RWPE1 (cell line): Measurements from ENCODE around the gene MRPS2.
"Not testable (repeated sequence)": the region's sequence is repeated elsewhere in the genome, so short reads cannot be mapped to it uniquely, and the experiment has no call there.

ENCODE experiments used
- CTCF ChIA-PET: fragments of 350-600 bp; sonication (Branson Sonifier 250); formaldehyde crosslinking; extraction: SDS; loops from one replicate; lab custom pipeline; 2021; lab: Yijun Ruan, JAX
- POLR2A ChIA-PET: fragments of 400-600 bp; formaldehyde crosslinking; extraction: SDS; loops from one replicate; lab custom pipeline; 2020; ENCODE audit warnings: antibody characterized with exemption; ENCODE audit not compliant: low non-redundant PET; lab: Yijun Ruan, JAX
- DNase-seq: peaks from one replicate; pipeline ENCODE4 v3.0.0; 2012; ENCODE audit warnings: low spot score
- H3K27ac ChIP-seq: fragments of 450-650 bp; 2 replicates; pipeline ENCODE4 v1.5.1; 2017
- TF ChIP-seq, protein P1 (sequence below): fragments of 450-650 bp; conservative IDR thresholded peaks from 2 replicates; pipeline ENCODE4 v1.5.1; 2017; ENCODE audit warnings: low read depth, mild to moderate bottlenecking

Gene MRPS2

DNA sequence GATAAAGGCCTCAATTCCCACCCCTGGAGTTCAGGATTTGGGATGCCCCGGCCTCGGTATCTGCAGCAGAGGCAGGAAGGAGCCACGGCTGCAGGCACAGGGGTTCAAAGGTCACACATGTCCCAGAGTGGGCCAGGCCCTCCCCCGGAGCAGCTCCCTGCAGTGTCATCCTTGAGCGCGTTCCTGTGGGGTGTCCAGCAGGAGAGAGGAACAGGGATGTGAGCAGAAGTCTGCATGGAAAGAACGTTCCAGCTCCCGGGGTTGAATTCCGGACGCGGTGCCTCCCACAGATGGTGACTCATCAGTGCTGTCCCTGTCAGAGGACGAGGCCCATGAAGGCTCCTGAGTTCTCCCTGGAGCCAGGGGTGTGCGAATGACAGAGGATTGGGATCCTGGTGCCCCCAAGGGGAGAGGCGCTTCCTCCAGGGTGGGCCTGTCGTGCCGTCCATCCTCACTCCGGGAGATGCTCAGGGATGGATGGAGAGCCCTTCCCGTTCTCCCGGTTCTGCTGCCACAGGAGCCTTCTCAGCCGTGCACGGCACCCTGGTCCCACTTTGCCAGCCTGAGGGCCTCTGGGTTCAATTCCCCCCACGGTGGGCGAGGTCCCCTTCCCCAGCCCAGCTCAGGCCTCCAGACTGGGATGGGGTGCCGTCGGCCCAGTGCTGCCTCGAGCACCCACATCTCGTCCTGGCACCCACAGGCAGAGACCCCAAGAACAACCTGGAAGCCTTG lies 23.8 kb downstream of the MRPS2 start:
- ChIA-PET CTCF (interaction anchor here (1.1 kb wide), 1 partner anchor 19 kb away, joined by 5 read pairs; no protein-coding TSS in a partner anchor), POLR2A (interaction anchor here (0.5 kb wide), 1 partner anchor 25 kb away, joined by 4 read pairs; no protein-coding TSS in a partner anchor)
- TF ChIP-seq, protein P1, sequence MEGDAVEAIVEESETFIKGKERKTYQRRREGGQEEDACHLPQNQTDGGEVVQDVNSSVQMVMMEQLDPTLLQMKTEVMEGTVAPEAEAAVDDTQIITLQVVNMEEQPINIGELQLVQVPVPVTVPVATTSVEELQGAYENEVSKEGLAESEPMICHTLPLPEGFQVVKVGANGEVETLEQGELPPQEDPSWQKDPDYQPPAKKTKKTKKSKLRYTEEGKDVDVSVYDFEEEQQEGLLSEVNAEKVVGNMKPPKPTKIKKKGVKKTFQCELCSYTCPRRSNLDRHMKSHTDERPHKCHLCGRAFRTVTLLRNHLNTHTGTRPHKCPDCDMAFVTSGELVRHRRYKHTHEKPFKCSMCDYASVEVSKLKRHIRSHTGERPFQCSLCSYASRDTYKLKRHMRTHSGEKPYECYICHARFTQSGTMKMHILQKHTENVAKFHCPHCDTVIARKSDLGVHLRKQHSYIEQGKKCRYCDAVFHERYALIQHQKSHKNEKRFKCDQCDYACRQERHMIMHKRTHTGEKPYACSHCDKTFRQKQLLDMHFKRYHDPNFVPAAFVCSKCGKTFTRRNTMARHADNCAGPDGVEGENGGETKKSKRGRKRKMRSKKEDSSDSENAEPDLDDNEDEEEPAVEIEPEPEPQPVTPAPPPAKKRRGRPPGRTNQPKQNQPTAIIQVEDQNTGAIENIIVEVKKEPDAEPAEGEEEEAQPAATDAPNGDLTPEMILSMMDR, result no peak
- no peak overlapping the region for H3K27ac ChIP-seq
- no peak for DNase-seq

DNA sequence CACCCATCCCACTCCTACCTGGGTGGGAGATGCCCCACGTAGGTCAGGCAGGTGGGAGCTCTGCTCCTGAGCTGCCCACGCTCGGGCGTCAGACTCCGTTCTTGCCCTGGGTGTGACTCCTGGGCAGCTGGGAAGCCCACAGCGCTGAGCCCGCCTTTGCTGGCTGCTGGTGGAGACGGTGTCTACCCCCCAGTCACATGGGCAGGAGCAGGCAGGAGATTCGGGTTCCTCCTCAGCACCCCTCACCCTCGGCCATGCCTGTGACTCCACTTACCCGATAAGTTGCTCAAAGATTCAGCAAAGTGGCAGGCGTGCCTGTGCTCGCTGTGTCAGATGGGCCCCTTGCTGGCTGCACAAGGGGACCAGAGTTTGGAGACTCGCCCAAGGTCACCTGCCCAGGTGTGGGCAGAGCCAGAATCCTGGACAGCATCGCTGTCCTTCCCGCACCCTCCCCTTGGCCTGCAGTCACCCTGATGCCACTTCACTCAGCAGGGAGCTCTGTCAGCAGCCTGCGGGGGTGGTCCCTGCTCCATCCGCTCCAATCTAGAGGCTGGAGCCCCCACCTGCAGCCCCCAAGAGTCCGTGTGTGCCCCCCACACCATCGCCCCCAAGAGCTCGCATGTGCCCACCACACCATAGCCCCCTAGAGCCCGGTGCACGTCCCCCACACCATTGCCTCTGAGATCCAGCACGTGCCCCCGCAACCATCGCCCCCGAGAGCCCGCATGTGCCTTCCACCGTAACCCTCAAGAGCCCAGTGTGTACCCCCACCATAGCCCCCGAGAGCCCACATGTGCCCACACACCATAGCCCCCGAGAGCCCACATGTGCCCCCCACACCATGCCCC lies 25.0 kb downstream of the MRPS2 start:
- ChIA-PET POLR2A (no interaction called here), CTCF (interaction anchor here (1.1 kb wide), 1 partner anchor 21 kb away, joined by 5 read pairs; no protein-coding TSS in a partner anchor)
- TF ChIP-seq, protein P1, result no peak
- DNase-seq, result no peak
- no peak overlapping the region for H3K27ac ChIP-seq

DNA sequence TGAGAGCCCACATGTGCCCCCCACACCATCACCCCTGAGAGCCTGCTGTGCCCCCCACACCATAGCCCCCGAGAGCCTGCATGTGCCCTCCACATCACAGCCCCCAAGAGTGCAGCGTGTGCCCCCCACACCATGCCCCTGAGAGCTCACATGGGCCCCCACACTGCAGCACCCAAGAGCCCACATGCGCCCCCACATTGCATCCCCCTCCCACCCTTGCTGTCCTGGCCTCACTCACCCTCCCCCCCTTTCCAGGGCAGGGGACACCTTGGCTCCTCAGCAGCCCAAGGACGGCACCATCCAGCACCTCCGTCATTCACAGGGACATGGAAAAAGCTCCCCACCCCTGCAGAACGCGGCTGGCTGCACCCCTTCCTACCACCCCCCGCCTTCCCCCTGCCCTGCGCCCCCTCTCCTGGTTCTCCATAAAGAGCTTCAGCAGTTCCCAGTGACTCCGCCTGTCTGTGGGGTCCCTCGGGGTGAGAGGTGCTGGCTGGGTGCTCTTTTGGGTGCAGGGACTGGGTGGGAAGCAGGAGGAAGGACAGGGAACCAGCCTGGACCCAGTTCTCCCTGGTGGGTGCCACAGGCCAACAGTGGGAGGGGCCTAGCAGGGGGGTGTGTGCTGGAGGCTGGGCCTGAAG lies 25.7 kb downstream of the MRPS2 start:
- TF ChIP-seq, protein P1, result no peak
- POLR2A ChIA-PET, result no interaction called here

DNA sequence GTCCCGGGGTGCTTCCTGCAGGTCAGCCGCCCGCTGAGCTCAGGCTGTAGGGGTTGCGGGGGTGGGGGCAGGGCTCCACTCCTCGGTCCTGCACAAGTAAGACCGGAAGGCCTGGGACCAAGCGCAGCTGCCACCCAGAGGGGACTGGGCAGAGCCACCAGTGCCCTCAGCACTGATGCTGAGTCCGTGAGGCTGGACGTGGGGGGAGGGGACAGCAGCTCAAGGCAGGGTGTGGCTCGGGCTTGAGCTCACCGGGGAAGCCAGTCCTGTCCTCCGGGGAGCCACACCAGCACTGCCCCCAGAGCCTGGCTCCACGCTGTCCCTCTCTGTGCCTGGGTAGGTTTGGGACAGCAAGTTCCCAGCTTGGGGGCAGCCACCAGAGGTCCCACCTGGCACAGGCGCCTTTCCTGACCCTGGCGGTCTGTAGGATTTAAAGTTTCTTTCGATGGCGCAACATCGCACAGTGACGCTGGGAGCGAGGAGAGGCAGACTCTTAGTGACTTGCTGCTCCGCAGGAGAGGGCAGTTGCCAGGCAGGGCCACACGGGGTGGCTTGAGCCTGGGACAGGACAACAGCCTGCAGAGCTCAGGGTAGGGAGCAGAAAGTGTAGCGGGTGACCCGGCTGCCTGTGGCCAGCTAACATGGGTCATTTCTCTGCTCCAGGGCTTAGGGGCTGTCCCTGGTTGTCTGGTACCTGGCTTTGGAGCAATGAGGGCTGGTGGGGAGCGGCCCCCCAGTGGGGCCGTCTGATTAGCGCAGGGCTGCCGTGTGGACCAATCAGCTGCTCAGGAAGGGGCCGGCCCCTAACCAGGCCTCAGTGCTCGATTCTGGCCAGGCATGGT lies 26.5 kb downstream of the MRPS2 start:
- no peak for DNase-seq
- CTCF ChIA-PET, result interaction anchor here (0.6 to 1.0 kb wide), 2 partner anchors 23 to 45 kb away, joined by 3 read pairs; no protein-coding TSS in a partner anchor
- POLR2A ChIA-PET, result no interaction called here
- TF ChIP-seq, protein P1, result no peak
- no peak overlapping the region for H3K27ac ChIP-seq

More for the DNA sequence above, 25.7 kb downstream of the MRPS2 start:
- DNase-seq, result no peak
- H3K27ac ChIP-seq, result no peak overlapping the region
- CTCF ChIA-PET, result interaction anchor here (1.0 kb wide), 1 partner anchor 22 kb away, joined by 3 read pairs; no protein-coding TSS in a partner anchor

DNA sequence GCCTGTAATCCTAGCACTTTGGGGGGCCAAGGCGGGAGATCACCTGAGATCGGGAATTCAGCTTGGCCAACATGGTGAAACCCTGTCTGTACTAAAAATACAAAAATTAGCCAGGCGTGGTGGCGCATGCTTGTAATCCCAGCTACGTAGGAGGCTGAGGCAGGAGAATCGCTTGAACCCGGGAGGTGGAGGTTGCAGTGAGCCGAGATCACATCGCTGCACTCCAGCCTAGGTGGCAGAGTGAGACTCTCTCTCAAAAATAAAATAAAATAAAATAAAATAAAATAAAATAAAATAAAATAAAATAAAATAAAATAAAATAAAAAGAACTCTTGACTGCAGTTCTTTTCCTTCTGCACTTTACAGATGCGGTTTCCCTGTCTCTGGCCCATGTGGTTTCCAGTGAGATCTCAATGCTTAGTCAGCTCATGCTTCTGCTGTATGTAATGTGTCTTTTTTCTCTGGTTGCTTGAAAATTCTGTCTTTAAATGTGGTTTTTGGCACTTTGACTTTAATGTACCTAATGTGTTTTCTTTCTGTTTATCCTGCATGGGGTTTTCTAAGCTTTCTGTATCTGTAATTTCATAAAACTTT lies 28.5 kb downstream of the MRPS2 start:
- H3K27ac ChIP-seq, DNase-seq, POLR2A ChIA-PET: not testable (repeated sequence)
- CTCF ChIA-PET, result interaction anchor here (0.6 to 1.1 kb wide), 4 partner anchors 10 to 709 kb away, joined by 3 to 4 read pairs (median 3); no protein-coding TSS in a partner anchor

DNA sequence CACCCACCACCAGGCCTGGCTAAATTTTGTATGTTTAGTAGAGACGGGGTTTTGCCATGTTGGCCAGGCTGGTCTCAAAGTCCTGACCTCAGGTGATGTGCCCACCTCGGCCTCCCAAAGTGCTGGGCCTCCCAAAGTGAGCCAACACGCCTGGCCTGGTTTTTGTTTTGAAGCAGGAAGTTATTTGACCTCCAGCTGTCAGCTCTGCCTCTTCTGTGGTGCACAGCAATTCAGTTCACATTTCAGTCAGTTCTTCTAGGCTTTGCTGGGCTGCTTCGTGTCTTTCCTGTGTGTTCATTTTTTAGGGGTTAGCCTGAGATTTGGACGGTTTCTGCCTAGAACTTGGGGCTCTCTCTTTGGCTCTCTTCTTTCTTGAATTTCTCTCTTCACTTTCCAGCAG lies 29.7 kb downstream of the MRPS2 start:
- ChIA-PET CTCF (no interaction called here), POLR2A (no interaction called here)
- H3K27ac ChIP-seq, result no peak overlapping the region
- TF ChIP-seq, protein P1, result no peak
- no peak for DNase-seq
